IMR-90 (cell line): ENCODE data around the gene ARMC5. TPM values are rescaled to one million over a fixed set of nuclear protein-coding genes. Genes with fewer than 3 reads are reported as not detected.

Experiments
- ATAC-seq: fragments of 200-7000 bp; cut with Tn5 transposase; 2 replicates; pipeline ENCODE4 v1.9.1; 2020; ENCODE audit warnings: low read depth, mild to moderate bottlenecking, moderate library complexity
- BruUV-seq: library from RNA; stranded (reverse); fragments of 400-500 nt; replicated peaks from 2 replicates; lab custom pipeline; 2021; lab: Mats Ljungman, UMichigan
- CTCF ChIA-PET: fragments of 300-600 bp; formaldehyde crosslinking; extraction: SDS; loops from one replicate; lab custom pipeline; 2021; ENCODE audit warnings: antibody characterized with exemption; lab: Yijun Ruan, JAX
- POLR2A ChIA-PET: fragments of 300-600 bp; sonication (Branson Sonifier 250); formaldehyde crosslinking; loops from one replicate; lab custom pipeline; 2022; ENCODE audit warnings: antibody characterized with exemption; ENCODE audit not compliant: unreplicated experiment; lab: Charles Lee
- DNase-seq: peaks from one replicate; pipeline ENCODE4 v3.0.0; 2013
- H2AFZ ChIP-seq: replicated peaks from 2 replicates; pipeline ENCODE3; 2013; ENCODE audit warnings: low read length, mild to moderate bottlenecking; ENCODE audit not compliant: poor library complexity
- H2AK5ac ChIP-seq: 2 replicates; pipeline ENCODE4 v1.6.1; 2013; ENCODE audit warnings: low read depth, low read length, inconsistent platforms
- H2AK9ac ChIP-seq: replicated peaks from 2 replicates; pipeline ENCODE3; 2013; ENCODE audit warnings: mild to moderate bottlenecking, low read depth, low read length, moderate library complexity; ENCODE audit not compliant: poor library complexity
- H2BK120ac ChIP-seq: 2 replicates; pipeline ENCODE4 v1.6.1; 2013; ENCODE audit warnings: low read depth, low read length, inconsistent platforms
- H2BK15ac ChIP-seq: 3 replicates; pipeline ENCODE4 v1.6.1; 2013; ENCODE audit warnings: low read depth, low read length, inconsistent platforms
- H2BK20ac ChIP-seq: 2 replicates; pipeline ENCODE4 v1.6.1; 2013; ENCODE audit warnings: low read depth, mild to moderate bottlenecking, inconsistent platforms, low read length, moderate library complexity
- H2BK5ac ChIP-seq: 2 replicates; pipeline ENCODE4 v1.6.1; 2013; ENCODE audit warnings: mild to moderate bottlenecking, low read depth, low read length, inconsistent platforms; ENCODE audit not compliant: poor library complexity, severe bottlenecking
- H3K14ac ChIP-seq: replicated peaks from 2 replicates; pipeline ENCODE4 v1.6.1; 2013; ENCODE audit warnings: low read depth, low read length, inconsistent platforms
- H3K18ac ChIP-seq: 2 replicates; pipeline ENCODE4 v1.6.1; 2013; ENCODE audit warnings: low read depth, low read length, control low read depth
- H3K23ac ChIP-seq: 2 replicates; pipeline ENCODE4 v1.6.1; 2013; ENCODE audit warnings: low read depth, low read length, inconsistent platforms
- H3K27ac ChIP-seq: 2 replicates; pipeline ENCODE4 v1.5.1; 2013; ENCODE audit warnings: mild to moderate bottlenecking, control low read depth, low read length; ENCODE audit not compliant: insufficient read depth
- H3K27me3 ChIP-seq: 2 replicates; pipeline ENCODE4 v1.6.1; 2013; ENCODE audit warnings: low read length; ENCODE audit not compliant: control insufficient read depth, insufficient read depth
- H3K36me3 ChIP-seq: 2 replicates; pipeline ENCODE4 v1.6.1; 2013; ENCODE audit warnings: low read length, mixed read lengths; ENCODE audit not compliant: control insufficient read depth, insufficient read depth
- H3K4ac ChIP-seq: 2 replicates; pipeline ENCODE4 v1.6.1; 2013; ENCODE audit warnings: low read depth, low read length, inconsistent platforms
- H3K4me1 ChIP-seq: 2 replicates; pipeline ENCODE4 v1.6.1; 2013; ENCODE audit warnings: low read length, mixed read lengths; ENCODE audit not compliant: control insufficient read depth, insufficient read depth
- H3K4me2 ChIP-seq: 2 replicates; pipeline ENCODE4 v1.6.1; 2013; ENCODE audit warnings: low read depth, mild to moderate bottlenecking, control low read depth, low read length, moderate library complexity
- H3K4me3 ChIP-seq: 2 replicates; pipeline ENCODE4 v1.5.1; 2013; ENCODE audit warnings: low read depth, mild to moderate bottlenecking, control low read depth, low read length, moderate library complexity; ENCODE audit not compliant: insufficient read depth
- H3K56ac ChIP-seq: 2 replicates; pipeline ENCODE4 v1.6.1; 2013; ENCODE audit warnings: low read length, inconsistent platforms; ENCODE audit not compliant: insufficient read depth; ENCODE audit errors: extremely low read depth
- H3K79me1 ChIP-seq, 2 experiments: 2 replicates each; pipeline ENCODE4 v1.6.1; 2013; ENCODE audit warnings: low read length in 2 of 2, inconsistent platforms in 1 of 2, low read depth in 1 of 2
- H3K9ac ChIP-seq: 2 replicates; pipeline ENCODE4 v1.6.1; 2013; ENCODE audit warnings: low read depth, low read length, control low read depth
- H3K9me1 ChIP-seq: 2 replicates; pipeline ENCODE4 v1.6.1; 2013; ENCODE audit warnings: low read length, inconsistent platforms; ENCODE audit not compliant: insufficient read depth
- H3K9me3 ChIP-seq: 2 replicates; pipeline ENCODE4 v1.6.1; 2013; ENCODE audit warnings: low read length; ENCODE audit not compliant: control insufficient read depth, insufficient read depth
- H4K20me1 ChIP-seq: 2 replicates; pipeline ENCODE4 v1.6.1; 2013; ENCODE audit warnings: low read length, inconsistent platforms; ENCODE audit not compliant: insufficient read depth
- H4K5ac ChIP-seq: 2 replicates; pipeline ENCODE4 v1.6.1; 2013; ENCODE audit warnings: mild to moderate bottlenecking, low read depth, low read length, control low read depth
- H4K8ac ChIP-seq, 2 experiments: 2 replicates each; pipeline ENCODE4 v1.6.1; 2013; ENCODE audit warnings: low read depth in 2 of 2, low read length in 2 of 2, control low read depth in 1 of 2, inconsistent platforms in 1 of 2
- H4K91ac ChIP-seq: 2 replicates; pipeline ENCODE4 v1.6.1; 2013; ENCODE audit warnings: low read depth, low read length, inconsistent platforms; ENCODE audit not compliant: insufficient read depth
- CHD1 ChIP-seq: IDR thresholded peaks from 2 replicates; pipeline ENCODE4 v1.6.1; 2012; ENCODE audit warnings: low read depth, low read length, improper control_type of control experiment
- WGBS, 2 experiments: methylation state at CpG; one replicate each; pipeline versions ENCODE4 v1.1.5 to v1.1.7; 2013; ENCODE audit warnings: missing lambda C conversion rate in 2 of 2; ENCODE audit not compliant: insufficient read length in 1 of 2; ENCODE audit errors: extremely low coverage in 2 of 2; 5-methylcytosine and 5-hydroxymethylcytosine counted together
- dilution Hi-C: fragments of 300-500 bp; cut with HindIII; formaldehyde crosslinking; loops from one replicate; pipeline ENCODE4 v1.14.3; 2018; ENCODE audit warnings: low sequenced_read_pairs; ENCODE audit not compliant: unreplicated experiment
- in situ Hi-C: fragments of 300-500 bp; cut with MboI; formaldehyde crosslinking; loops from 3 replicates; pipeline ENCODE4 v1.14.3; 2019; ENCODE audit warnings: low sequenced_read_pairs, inconsistent platforms, mixed read lengths
- intact Hi-C: fragments of 100-400 bp; cut with micrococcal nuclease; formaldehyde crosslinking; loops from 2 replicates; pipeline ENCODE4 v1.10.0; 2022
- polyA plus RNA-seq, 3 experiments: library from polyadenylated mRNA; depleted of rRNA; stranded (reverse); fragments of >200 nt; gene quantifications; 2 replicates each; pipeline ENCODE4 v1.2.3, GENCODE V29; 2012; ENCODE audit warnings: low replicate concordance in 1 of 3
- total RNA-seq: library from RNA; depleted of rRNA; stranded (reverse); fragments of >200 nt; gene quantifications from 2 replicates; pipeline ENCODE4 v1.2.3, GENCODE V29; 2012

ARMC5 gene
- total and polyA plus RNA-seq, 2 of the 4 experiments (the other 2 are of a cell fraction) = 2.3 to 7.5 TPM

- Histone ChIP-seq H3K9me3 (no peaks in the 10 kb centered on the region), H3K27ac (no peak overlapping the region), H2AFZ (no peak overlapping the region), H2AK5ac (no peak overlapping the region), H2BK120ac (no peak overlapping the region), H4K8ac (no peak overlapping the region), H3K14ac (no peak overlapping the region), H2BK15ac (no peak overlapping the region), H4K91ac (no peak overlapping the region), H3K56ac (no peak overlapping the region), H3K18ac (no peak overlapping the region), H2BK5ac (no peak overlapping the region), H3K27me3 (no peaks in the 10 kb centered on the region), H3K4me3 (no peak overlapping the region), H2AK9ac (no peak overlapping the region), H3K4ac (no peak overlapping the region), H3K36me3 (peaks cover 59% of the 10 kb centered on the region), H3K4me2 (no peak overlapping the region), H4K5ac (no peak overlapping the region), H3K4me1 (peaks cover 4% of the 10 kb centered on the region), H2BK20ac (no peak overlapping the region), H3K9ac (no peak overlapping the region), H4K20me1 (peaks cover 13% of the 10 kb centered on the region; the same call in 1 of the 2 replicates), H3K23ac (no peak overlapping the region), H3K79me1 (peaks cover 17 to 53% of the 10 kb centered on the region in 2 experiments), H3K9me1 (peaks cover 17% of the 10 kb centered on the region)
- POLR2A ChIA-PET = no interaction called here
- intact Hi-C loops (loop anchor here (10.0 kb wide), 1 partner anchor 55 kb away; the partner anchor contains the start of gene ZNF843), dilution Hi-C loops (no loop called here), in situ Hi-C loops (loop anchor here (10.0 to 25.0 kb wide), 2 partner anchors 55 to 212 kb away; partner anchors contain the start of gene ZNF843)
- DNase-seq = no peak
- 93% methylated on average over 3 of the region's 8 CpGs; no CpG with 5 or more reads in 1 of the 2 experiments for WGBS, 2 experiments
- ATAC-seq = no peak
- CTCF ChIA-PET = no interaction called here
- BruUV-seq = no TSS peak
- TF ChIP-seq CHD1 = no peak
These were observed 40.6 kb downstream of the ARMC5 start for GRCh38 chr16:31499928-31500327.
